ENCODE measurements around the gene ATAD1.

Gene ATAD1

GRCh38 chr10:87842776-87843497, 24.9 kb upstream of the ATAD1 start:
- no peaks in the 10 kb centered on the region for H3K4me1 ChIP-seq
- no peaks in the 10 kb centered on the region for H3K36me3 ChIP-seq (ENCODE audit: control insufficient read depth, insufficient read depth, low read length)
- H3K79me2 ChIP-seq: no peaks in the 10 kb centered on the region
- H3K9ac ChIP-seq: no peak overlapping the region
- no peak overlapping the region for H3K4me2 ChIP-seq (ENCODE audit: low read length)
- H3K4me3 ChIP-seq (ENCODE audit: low read depth, low read length): no peak overlapping the region
- H3K9me3 ChIP-seq (ENCODE audit: control insufficient read depth, low read length): no peaks in the 10 kb centered on the region
- no peaks in the 10 kb centered on the region for H3K27me3 ChIP-seq (ENCODE audit: control insufficient read depth, insufficient read depth, low read length)
- no peak for TF ChIP-seq CTCF (IDR thresholded peaks at IDR 0.05)
- no peak overlapping the region for H2AFZ ChIP-seq
- H3K27ac ChIP-seq: no peak overlapping the region

GRCh38 chr10:87842220-87842641, 24.2 kb upstream of the ATAD1 start:
- H3K36me3 ChIP-seq (ENCODE audit: control insufficient read depth, insufficient read depth, low read length): no peaks in the 10 kb centered on the region
- no peak overlapping the region for H3K4me3 ChIP-seq (ENCODE audit: low read depth, low read length)
- H3K4me2 ChIP-seq (ENCODE audit: low read length): no peak overlapping the region
- no peak for TF ChIP-seq CTCF (IDR thresholded peaks at IDR 0.05)
- H3K4me1 ChIP-seq: no peaks in the 10 kb centered on the region
- no peak overlapping the region for H2AFZ ChIP-seq
- H3K79me2 ChIP-seq: no peaks in the 10 kb centered on the region
- H3K9me3 ChIP-seq (ENCODE audit: control insufficient read depth, low read length): no peaks in the 10 kb centered on the region
- no peak overlapping the region for H3K27ac ChIP-seq
- H3K9ac ChIP-seq: no peak overlapping the region
- H3K27me3 ChIP-seq (ENCODE audit: control insufficient read depth, insufficient read depth, low read length): no peaks in the 10 kb centered on the region

GRCh38 chr10:87841186-87841585, 23.2 kb upstream of the ATAD1 start:
- H3K4me2 ChIP-seq (ENCODE audit: low read length): no peak overlapping the region
- no peak overlapping the region for H3K9ac ChIP-seq
- H3K4me3 ChIP-seq (ENCODE audit: low read depth, low read length): no peak overlapping the region
- H2AFZ ChIP-seq: no peak overlapping the region
- TF ChIP-seq CTCF (IDR thresholded peaks at IDR 0.05): no peak
- no peaks in the 10 kb centered on the region for H3K27me3 ChIP-seq (ENCODE audit: control insufficient read depth, insufficient read depth, low read length)
- H3K4me1 ChIP-seq: no peaks in the 10 kb centered on the region
- H3K27ac ChIP-seq: no peak overlapping the region
- no peaks in the 10 kb centered on the region for H3K36me3 ChIP-seq (ENCODE audit: control insufficient read depth, insufficient read depth, low read length)
- no peaks in the 10 kb centered on the region for H3K9me3 ChIP-seq (ENCODE audit: control insufficient read depth, low read length)
- no peaks in the 10 kb centered on the region for H3K79me2 ChIP-seq

- Histone ChIP-seq H3K36me3 (ENCODE audit: control insufficient read depth, insufficient read depth, low read length) (no peaks in the 10 kb centered on the region), H3K9me3 (ENCODE audit: control insufficient read depth, low read length) (no peaks in the 10 kb centered on the region), H3K4me2 (ENCODE audit: low read length) (no peak overlapping the region), H3K9ac (no peak overlapping the region), H3K27ac (no peak overlapping the region), H3K4me3 (ENCODE audit: low read depth, low read length) (no peak overlapping the region), H2AFZ (no peak overlapping the region), H3K27me3 (ENCODE audit: control insufficient read depth, insufficient read depth, low read length) (no peaks in the 10 kb centered on the region), H3K79me2 (no peaks in the 10 kb centered on the region), H3K4me1 (no peaks in the 10 kb centered on the region)
- TF ChIP-seq CTCF (IDR thresholded peaks at IDR 0.05): no peak
These were observed 20.6 kb upstream of the ATAD1 start for GRCh38 chr10:87838650-87839049.

GRCh38 chr10:87837445-87837844, 19.4 kb upstream of the ATAD1 start:
- Histone ChIP-seq H3K79me2 (no peaks in the 10 kb centered on the region), H3K4me2 (ENCODE audit: low read length) (no peak overlapping the region), H3K9ac (no peak overlapping the region), H3K9me3 (ENCODE audit: control insufficient read depth, low read length) (no peaks in the 10 kb centered on the region), H3K4me3 (ENCODE audit: low read depth, low read length) (no peak overlapping the region), H3K4me1 (no peaks in the 10 kb centered on the region), H2AFZ (no peak overlapping the region), H3K27ac (no peak overlapping the region), H3K36me3 (ENCODE audit: control insufficient read depth, insufficient read depth, low read length) (no peaks in the 10 kb centered on the region), H3K27me3 (ENCODE audit: control insufficient read depth, insufficient read depth, low read length) (no peaks in the 10 kb centered on the region)
- TF ChIP-seq CTCF (IDR thresholded peaks at IDR 0.05): no peak
